Measurements from ENCODE around the gene KLHL15.
"Not testable (repeated sequence)": the region's sequence is repeated elsewhere in the genome, so short reads cannot be mapped to it uniquely, and the experiment has no call there.

KLHL15 gene

GRCh38 chrX:24014388-24015018 is 12.5 kb downstream of the KLHL15 start:
- peak; percentile 44 for DNase-seq

- no peak for DNase-seq
These were observed 14.7 kb downstream of the KLHL15 start for GRCh38 chrX:24012266-24012665.

GRCh38 chrX:24005867-24006266 is 21.1 kb downstream of the KLHL15 start:
- DNase-seq = no peak

GRCh38 chrX:24005028-24005427 is 22.0 kb downstream of the KLHL15 start:
- no peak for DNase-seq

- DNase-seq = no peak
These were observed 24.2 kb downstream of the KLHL15 start for GRCh38 chrX:24002792-24003191.

- DNase-seq = no peak
These were observed 24.8 kb downstream of the KLHL15 start for GRCh38 chrX:24002167-24002566.

- DNase-seq = no peak
These were observed 27.3 kb downstream of the KLHL15 start for GRCh38 chrX:23999671-24000070.

GRCh38 chrX:23993012-23993633 is 33.9 kb downstream of the KLHL15 start:
- no peak for DNase-seq

GRCh38 chrX:23992431-23992830 is 34.6 kb downstream of the KLHL15 start:
- no peak for DNase-seq

GRCh38 chrX:23990455-23990854 is 36.5 kb downstream of the KLHL15 start:
- no peak for DNase-seq

- DNase-seq = no peak
These were observed 37.3 kb downstream of the KLHL15 start for GRCh38 chrX:23989689-23990088.

GRCh38 chrX:23982891-23983290 is 44.1 kb downstream of the KLHL15 start:
- no peak for DNase-seq

- no peak for DNase-seq
These were observed 45.3 kb downstream of the KLHL15 start for GRCh38 chrX:23981711-23982110.

- DNase-seq = no peak
These were observed 45.8 kb downstream of the KLHL15 start for GRCh38 chrX:23981222-23981621.

- DNase-seq = no peak
These were observed 47.0 kb downstream of the KLHL15 start for GRCh38 chrX:23980011-23980441.

GRCh38 chrX:23978491-23978890 is 48.5 kb downstream of the KLHL15 start:
- no peak for DNase-seq

GRCh38 chrX:23965630-23966029 is 61.4 kb downstream of the KLHL15 start:
- not testable (repeated sequence) for DNase-seq

GRCh38 chrX:23964191-23964590 is 62.8 kb downstream of the KLHL15 start:
- DNase-seq = no peak

GRCh38 chrX:23959781-23960180 is 67.2 kb downstream of the KLHL15 start:
- DNase-seq = no peak

GRCh38 chrX:23954396-23954795 is 72.6 kb downstream of the KLHL15 start:
- no peak for DNase-seq

GRCh38 chrX:23953908-23954269 is 73.1 kb downstream of the KLHL15 start:
- DNase-seq = no peak

- DNase-seq = peak; percentile 30
These were observed 73.7 kb downstream of the KLHL15 start for GRCh38 chrX:23952984-23953907.

- no peak for DNase-seq
These were observed 74.6 kb downstream of the KLHL15 start for GRCh38 chrX:23952391-23952790.

- no peak for DNase-seq
These were observed 81.8 kb downstream of the KLHL15 start for GRCh38 chrX:23945206-23945605.

Measured in stimulated activated naive CD4-positive, alpha-beta T cell treated with Interleukin-2 at 50 U/mL for 16 hours (primary cell).